Effector CD8-positive, alpha-beta T cell (primary cell): ENCODE measurements around the gene ZNF296.
A peak's percentile ranks its signal among the peaks of the same experiment; 100 is the strongest.
"Not testable (repeated sequence)": the region's sequence is repeated elsewhere in the genome, so short reads cannot be mapped to it uniquely, and the experiment has no call there.

ENCODE experiments used
- DNase-seq: peaks from one replicate; lab custom pipeline; 2025; lab: John Stamatoyannopoulos, UW
- total RNA-seq, 4 experiments: gene quantifications; one replicate each; lab custom pipeline; 2026; lab: John Stamatoyannopoulos, UW

ZNF296 gene
- total RNA-seq, result 1.3 to 3.4 (median 1.8) reads per million in 4 experiments

DNA sequence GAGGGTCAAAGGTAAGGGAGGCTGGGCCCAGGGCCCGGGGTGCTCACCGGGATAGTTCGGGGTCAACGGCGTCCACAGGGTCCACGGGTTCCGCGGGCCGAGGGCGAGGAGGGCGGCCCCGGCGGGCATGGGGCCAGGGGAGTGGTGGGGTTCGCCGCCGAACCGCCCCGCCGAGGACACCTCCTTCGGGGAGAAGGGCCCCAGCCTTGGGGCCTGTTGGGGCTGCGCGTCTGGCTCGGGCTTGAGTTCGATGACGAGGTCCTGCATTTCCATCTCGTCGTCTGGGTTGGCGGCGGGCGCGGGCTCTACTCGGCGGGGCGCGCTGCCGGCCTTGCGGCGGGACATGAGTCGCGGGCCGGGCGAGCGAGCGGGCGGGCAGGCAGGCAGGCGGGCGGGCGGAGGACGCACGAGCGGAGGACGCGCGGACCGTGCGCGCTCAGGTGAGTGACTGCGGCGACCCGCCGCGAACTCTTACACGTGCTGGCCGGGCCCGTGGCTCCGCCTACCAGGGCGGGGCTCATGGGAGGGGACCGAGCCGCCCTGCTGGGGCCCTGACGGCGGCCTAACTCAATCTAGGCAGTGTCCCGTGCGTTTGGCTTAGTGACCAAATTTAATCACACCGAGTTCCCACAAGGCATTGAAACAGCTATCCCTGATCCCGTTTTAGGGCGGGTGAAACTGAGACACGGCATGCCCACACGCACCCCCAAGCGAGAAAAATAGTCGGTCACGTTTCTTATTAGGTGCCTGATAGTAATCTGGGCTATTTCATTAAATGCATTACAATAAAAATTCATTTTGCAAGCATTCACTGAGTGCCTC lies at the start of gene ZNF296:
Gene ZNF296, minus strand, starts transcription at position 450 of the 822 bp plus-strand sequence. Its CDS starts 105 bp downstream, at position 345.
- DNase-seq, result peak; percentile 54

DNA sequence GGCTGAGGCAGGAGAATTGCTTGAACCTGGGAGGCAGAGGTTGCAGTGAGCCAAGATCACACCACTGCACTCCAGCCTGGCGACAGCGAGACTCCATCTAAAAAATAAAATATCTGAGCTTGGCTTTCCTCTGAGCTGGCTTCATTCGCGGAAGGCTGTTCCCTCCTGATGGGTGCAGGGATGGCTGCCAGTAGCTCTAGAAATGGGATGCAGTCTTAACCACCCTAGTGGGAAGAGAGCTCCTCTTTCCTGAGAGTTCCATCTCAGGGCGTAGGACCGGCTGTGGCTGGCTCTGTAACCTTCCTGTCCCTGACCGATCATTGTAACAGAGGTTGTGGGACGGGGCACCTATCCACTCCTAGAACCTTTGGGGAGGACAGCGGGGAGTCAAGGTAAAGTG lies 49.1 kb upstream of the ZNF296 start:
- no peak for DNase-seq

DNA sequence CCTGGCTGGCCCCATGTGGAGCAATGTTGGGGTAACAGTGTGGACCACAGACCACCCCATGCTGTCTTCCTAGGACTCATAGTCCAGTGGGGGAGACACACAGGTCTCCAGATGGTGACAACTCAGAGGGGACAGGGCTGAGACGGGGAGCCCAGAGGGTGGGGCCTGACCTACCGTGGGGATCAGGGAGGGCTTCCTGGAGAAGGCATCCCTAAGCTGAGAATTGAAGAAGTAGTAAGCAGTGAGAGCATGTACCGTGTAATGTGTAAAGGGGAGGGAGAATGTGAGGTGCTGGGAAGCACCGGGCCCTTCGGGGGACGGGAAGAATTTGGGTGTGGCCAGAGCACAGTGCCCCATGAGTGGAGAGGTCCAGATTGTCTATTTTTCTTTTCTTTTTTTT lies 47.7 kb upstream of the ZNF296 start:
- DNase-seq, result no peak

DNA sequence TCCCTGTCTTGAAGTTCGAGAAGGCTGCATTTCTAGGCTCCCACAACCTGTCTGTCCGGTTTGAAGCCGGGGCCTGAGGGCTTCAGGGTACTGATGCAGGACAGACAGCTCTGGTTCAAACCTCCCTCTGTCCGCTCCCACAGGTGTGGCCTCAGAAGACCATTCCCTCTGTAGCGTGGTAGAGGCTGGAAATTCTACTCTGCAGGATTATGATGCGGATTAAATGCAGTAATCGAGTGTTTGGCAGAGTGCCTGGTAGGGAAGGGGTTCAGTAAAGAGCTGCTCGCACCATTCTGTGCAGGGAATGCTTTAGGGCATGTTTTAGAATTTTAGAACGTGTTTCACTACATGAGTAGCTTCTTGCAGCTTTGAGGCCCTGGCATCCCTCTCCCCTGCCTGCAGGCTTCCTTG lies 47.2 kb upstream of the ZNF296 start:
- DNase-seq, result no peak

DNA sequence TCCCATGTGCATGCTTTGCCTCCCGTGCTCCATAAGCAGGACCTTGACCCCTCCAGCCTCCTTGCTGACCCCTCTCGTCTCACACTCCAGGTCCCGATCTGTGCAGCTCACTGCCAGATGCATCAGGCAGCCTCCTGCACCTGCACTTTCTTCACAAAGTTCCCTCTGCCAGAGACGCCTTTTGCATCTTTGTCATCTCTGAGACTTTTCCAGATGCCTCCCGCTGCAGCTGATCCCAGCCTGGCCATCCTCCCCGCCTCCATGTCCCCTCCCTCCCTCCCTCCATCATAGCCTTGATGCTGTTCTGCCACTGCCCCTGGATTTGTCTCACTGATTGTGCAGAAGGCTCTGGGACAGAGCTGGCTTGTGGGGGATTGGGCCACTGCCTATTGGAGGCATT lies 46.6 kb upstream of the ZNF296 start:
- no peak for DNase-seq

DNA sequence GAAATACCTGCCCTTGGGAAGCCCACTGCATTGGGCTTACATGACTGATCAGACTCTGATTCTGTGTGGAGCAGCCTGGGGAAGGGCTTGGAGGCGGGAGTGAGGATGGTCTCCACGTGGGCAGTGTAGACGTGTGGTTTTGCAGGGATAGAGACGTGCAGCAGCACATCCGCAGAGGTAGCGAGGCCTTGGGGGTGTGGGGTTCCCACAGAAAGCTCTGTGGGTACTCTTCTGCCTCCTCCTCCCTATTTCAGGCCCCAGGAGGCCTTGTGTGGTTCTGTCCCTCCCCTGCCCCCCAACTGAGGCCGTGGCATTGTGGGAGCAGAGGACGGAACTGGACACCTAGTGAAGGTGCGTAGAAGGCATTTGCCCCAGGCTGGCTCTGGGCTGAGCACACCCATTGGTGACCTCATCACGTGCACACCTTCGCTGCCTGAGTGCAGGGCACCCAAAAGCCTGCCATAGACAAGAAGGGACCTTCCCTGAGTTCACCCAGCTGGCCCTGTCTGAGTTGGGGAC lies 45.6 kb upstream of the ZNF296 start:
- no peak for DNase-seq

DNA sequence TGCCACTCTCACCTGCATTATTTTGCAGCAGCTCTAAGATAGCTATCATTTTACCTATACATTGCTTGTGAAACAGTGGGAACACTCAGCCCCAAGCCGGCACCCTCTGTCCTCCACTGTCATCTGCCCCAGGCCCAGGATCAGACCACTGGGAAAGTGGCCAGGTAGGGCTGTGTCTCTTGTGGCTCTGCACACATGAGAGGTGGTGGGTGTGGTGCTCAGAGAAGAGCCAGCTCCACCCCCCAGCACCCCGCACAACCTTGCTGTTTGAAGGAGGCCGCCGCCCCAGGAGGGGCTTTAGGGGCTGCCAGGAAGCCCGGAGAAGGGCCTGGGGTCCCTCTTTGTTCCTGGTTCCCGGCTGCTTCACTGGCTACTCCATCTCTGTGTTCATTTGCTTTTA lies 43.3 kb upstream of the ZNF296 start:
- DNase-seq, result no peak

DNA sequence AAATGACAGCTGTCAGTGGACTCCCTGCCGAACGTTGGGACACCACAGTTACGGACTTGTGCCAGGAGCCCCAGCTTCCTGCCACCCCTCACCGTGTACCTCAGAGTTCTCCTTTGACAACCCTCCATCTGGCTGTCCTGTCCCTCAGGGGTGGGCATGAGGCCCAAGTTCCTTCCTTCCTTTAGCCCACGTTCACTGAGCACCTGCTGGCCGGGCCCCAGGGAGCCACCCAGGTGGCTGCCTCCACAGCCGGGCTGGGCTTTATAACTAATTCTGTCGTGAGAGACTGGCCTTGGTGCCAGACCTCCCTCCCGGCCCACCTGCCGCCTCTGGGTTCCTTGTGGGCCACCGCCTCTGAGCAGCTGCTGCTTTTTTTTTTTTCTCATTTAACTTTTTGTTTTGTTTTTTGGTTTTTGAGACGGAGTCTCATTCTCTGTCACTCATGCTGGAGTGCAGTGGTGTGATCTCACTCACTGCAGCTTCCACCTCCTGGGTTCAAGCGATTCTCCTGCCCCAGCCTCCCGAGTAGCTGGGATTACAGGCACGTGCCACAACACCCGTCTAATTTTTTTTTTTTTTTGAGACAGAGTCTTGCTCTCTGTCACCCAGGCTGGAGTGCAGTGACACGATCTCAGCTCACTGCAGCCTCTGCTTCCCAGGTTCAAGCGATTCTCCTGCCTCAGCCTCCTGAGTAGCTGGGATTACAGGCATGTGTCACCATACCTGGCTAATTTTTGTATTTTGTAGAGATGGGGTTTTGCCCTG lies 42.5 kb upstream of the ZNF296 start:
- not testable (repeated sequence) for DNase-seq

DNA sequence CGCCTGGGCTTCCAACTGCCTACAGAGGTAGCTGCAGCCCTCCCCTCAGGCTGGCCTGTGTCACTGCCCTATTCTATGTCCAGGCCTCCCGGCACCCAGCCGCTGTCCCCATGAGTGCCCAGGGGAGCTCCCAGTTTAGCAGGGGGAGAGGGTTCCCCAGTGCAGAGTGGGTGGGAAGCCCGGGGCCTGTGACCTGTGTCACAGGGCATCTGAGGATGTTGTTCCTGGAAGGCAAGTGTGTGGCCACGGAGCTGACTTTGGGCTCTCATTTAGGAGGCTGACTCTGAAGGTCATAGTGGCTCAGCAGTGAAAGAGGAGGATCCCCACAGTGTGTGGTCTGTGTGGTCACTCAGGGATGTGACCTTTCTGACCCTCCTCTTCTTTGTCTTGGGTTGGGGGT lies 41.8 kb upstream of the ZNF296 start:
- DNase-seq, result no peak

DNA sequence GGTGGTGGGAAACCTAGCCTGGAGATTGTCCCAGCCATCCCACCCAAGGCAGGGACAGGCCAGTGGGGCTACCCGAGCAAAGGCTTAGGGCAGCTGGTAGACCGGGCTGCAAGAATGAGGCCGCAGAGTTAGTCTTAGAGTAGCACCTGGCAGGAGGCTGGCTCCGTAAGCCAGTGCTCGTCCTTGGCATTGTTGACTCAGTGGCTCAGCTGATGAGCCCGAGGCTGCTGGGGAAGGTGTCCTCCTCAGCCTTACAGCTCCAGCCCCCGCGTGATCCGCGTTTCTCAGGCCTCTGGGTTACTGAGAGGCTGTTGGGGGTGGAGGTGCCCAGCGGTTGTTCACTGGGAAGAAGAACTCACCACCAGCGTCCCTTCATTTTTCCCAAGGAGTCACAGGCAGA lies 41.4 kb upstream of the ZNF296 start:
- DNase-seq, result no peak

DNA sequence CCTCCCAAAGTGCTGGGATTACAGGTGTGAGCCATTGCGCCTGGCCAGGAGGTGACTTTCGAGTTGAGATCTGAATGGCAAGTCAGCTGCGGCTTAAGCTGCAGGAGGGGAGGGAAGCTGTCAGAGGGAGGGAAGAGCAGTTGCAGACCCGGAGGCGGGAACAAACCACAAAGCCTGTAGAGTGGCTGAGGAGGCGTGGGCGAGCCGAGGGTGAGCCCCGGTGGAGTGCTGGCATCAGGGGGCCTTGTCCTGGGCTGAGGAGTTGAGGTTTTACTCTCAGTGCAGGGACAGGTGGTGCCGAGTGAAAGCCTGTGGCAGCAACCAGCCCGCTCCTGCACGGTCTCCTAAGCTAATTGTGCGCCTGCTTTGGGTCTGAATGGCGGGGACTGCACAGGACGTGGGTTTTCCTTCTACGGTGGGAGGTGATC lies 40.9 kb upstream of the ZNF296 start:
- DNase-seq, result peak; percentile 17

DNA sequence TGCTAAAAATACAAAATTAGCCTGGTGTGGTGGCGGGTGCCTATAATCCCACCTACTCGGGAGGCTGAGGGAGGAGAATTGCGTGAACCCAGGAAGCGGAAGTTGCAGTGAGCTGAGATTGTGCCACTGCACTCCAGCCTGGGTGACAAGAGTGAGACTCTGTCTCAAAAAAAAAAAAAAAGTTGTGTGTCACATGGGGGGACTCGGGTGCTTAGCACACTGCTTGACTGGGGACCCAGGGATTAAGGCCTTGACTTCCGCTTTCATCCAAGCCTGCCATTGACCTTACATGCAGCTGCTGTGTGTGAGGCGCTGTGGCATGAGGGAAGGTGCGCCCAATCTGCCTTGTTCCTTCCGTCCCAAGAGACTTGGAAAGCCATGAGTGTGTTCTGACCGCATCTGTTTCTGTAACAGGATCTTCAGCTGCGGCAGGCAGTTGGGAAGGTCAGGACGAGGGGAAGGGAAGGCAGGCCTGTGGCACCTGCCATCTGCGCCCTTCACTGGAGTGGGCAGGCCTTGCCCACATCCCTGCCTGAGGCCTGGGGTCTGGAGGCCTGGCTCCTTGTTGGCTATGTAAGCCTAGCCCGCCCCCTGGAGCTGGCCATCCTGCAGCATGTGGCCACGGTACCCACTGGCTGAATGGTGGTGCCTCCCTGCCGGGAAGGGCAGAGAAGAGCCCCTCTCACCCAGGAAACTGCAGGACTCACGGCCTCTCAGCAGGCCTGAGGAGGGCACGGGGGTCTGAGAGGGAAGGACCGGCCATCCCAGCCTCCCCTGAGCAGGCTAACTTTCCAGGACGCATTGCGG lies 39.7 kb upstream of the ZNF296 start:
- DNase-seq, result no peak

DNA sequence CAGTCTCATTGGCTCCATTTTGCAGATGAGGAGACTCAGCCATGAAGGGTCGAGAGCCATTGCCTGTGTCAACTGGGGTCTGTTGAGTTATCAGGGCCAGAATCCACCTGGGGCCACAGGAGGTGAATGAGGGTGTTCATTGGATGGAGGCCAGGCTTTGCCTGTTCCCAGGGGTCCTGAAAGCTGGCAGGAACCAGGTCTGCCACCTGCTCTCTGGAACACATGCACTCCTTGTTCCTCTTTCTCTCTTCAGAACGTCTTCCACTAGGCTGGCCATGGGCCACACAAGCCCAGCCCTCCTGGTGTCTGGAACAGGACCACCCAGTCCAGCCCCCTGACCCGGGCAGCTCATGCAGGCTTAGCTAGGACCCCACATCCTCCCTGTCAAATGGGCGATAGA lies 37.8 kb upstream of the ZNF296 start:
- no peak for DNase-seq

DNA sequence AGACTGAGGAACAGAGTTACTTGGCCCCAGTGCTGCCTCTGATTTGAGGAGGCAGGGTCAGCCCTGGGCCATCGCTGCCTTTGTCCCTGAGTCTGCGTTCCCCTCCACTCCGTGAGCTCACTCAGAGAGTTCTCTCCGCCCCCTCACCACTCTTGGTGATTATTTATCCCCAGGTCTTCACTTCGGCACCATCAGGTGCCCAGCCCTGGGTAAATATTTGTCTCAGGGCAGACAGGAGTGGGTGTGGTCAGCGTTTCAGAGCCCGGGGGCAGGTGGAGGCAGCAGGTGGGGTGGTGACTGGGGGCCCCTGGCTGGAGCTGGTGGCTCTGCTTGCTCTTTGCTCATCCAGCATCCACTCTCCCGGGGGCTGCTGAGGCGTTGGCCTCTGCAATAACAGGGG lies 37.4 kb upstream of the ZNF296 start:
- DNase-seq, result no peak

DNA sequence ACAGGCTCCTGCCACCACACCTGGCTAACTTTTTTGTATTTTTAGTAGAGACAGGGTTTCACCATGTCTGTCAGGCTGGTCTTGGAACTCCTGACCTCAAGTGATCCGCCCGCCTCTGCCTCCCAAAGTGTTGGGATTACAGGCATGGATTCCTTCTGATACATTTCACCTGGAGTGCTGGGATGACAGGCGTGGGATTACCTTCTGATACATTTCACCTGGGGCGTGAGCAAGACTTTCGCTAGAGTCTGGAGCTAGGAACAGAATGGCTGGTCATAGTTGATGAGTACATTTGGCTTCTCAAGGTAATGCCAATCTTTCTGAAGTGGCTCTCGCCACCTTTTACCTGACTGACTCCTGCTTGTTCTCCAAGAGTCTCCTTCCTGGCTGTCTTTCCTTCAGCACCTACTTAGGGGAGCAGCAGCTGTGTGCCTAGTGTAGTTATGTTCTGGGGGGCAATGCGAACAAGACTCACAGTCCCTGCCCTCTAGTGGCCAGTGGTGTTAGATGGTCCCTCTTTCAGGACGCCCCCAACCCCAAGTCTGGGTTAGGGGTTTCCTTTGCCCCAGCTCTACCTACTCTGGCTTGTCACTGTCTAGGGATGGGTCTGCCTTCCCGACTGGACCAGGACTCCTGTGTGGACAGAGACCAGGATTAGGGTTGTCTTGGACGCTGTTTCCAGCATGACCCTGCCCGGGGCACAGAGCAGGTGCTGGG lies 36.0 kb upstream of the ZNF296 start:
- DNase-seq, result no peak

DNA sequence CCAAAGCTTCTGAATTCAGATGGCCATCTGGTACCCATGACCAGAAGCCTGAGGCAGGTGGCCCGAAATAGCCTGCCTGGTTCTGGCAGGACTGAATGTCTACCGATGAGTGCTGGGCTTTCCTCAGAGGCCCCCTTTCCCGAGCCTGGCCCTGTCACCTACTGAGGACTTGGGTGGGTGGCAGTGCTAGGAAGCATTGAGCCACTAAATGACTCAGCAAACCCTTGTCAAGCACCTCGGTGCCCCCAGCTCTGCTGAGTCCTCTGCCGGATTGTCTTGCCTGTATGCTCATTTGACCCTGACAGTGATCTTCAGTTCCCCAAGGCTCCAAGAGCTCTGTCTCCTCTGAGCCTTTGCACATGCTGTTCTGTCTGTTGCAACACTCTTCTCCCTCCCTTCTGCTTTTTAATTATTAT lies 34.6 kb upstream of the ZNF296 start:
- no peak for DNase-seq

DNA sequence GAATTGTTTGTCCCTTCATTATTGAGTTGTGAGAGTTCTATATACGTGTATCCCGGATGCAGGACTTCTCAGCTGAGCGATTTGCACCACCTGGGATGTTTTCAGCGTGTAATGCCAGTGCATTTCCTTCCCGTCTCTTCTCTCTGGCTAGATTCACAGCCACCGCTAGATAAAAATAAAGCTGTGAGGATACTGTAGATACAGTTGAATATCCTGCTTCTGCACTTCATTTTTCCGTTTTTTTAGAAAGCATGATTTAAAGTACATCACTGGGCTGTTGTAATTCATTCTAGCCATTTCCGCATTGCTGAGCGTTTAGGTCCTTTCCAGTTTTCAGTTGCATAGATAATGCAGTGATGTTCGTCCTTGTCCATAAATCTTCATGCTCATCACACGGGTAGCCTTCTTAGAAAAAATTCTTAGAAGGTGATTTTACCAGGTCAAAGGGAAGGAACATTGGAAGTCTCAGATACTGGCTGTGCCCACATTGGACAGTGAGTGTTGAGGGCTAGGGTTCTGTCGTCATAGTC lies 31.4 kb upstream of the ZNF296 start:
- DNase-seq, result no peak

DNA sequence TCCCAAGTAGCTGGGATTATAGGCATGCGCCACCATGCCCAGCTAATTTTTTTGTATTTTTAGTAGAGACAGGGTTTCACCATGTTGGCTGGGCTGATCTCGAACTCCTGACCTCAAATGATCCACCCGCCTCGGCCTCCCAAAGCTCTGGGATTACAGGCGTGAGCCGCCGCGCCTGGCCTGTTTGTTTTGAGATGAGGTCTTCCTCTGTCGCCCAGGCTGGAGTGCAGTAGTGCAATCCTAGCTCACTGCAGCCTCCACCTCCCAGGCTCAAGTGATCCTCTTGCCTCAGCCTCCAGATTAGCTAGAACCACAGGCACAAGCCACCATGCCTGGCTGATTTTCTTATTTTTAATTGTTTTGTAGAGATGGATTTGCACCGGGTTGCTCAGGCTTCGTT lies 30.1 kb upstream of the ZNF296 start:
- not testable (repeated sequence) for DNase-seq

DNA sequence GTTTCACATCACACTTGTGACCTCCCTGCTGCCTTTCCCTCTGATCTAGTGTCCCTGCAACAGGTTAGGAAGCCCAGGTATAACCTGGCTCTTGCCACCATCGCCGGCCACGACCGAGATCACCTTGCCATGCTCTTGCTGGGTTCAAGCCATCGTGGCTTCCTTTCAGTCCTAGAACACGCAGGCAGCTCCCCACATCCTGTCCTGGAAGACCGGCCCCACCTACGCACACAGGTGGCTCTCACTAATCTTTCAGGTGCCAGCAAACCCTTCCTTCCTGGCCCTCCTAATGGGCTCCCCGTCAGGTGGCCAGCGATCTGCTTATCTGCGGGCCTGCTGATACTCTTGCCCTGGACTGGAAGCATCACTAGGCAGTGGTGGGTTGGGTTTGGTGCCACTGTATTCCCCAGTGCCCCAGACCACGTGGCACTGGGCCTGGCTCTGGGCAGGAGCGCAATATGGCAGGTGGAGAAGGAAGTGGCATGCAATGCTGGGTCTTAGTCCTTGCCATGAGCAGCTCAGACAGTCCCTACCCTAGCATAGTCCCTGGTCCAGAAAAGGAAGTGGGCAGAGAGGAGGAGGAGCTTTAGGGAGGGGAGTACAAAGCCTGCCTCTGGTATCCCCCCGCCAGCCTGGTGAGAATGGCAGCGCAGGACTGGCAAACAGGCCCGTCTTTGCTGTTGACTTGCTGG lies 28.5 kb upstream of the ZNF296 start:
- DNase-seq, result no peak

DNA sequence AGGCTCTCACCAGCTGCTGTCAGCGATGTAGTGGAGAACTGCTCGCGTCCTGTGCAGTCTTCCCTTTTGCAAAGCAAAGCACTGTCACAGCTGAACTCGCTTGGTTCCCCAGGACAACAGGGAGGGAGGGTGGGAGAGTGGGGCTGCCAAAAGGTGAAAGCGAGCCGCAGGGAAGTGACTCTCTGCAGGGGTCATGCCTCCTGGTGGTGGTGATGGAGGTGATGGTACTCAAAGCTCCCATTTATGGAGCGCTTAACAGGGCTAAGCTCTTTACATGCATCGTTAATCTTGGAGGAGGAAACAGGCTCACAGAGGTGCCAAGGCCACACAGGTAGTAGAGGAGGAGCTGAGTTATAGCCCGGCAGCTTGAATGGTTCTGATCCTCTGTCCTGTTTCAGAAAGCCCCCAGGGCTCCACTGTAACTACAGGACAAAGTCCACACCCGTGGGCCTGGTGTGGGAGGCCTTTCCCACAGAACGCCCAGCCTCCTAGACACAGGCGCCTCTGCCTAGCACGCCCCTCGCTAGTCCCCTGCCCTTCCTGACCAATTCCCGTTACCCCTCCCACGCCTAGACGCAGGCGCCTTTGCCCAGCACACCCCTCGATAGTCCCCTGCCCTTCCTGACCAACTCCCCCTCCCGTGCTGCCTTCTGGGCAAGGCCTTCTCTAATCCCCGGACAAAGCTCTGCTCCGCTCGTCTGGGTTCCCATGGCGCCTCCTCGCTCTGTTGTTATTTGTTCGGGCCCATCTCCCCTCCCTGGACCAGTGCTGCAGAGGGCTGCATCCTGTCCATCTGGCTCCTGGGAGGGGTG lies 27.4 kb upstream of the ZNF296 start:
- DNase-seq, result no peak
